Fibroblast of villous mesenchyme (primary cell): ENCODE data around the gene RNF187. TPM values are rescaled to one million over a fixed set of nuclear protein-coding genes. Genes with fewer than 3 reads are reported as not detected.

ENCODE experiments used
- DNase-seq: peaks from one replicate; pipeline ENCODE4 v3.0.0-alpha.2; 2010; ENCODE audit warnings: low read depth
- H3K4me3 ChIP-seq: 2 replicates; pipeline ENCODE4 v1.5.1; 2011; ENCODE audit warnings: low read depth, mild to moderate bottlenecking, low read length
- total RNA-seq: library from RNA; depleted of rRNA; stranded (reverse); fragments of >200 nt; gene quantifications from 2 replicates; pipeline ENCODE4 v1.2.3, GENCODE V29; 2012
- TF ChIP-seq, protein P1 (sequence below): IDR thresholded peaks from 2 replicates; pipeline ENCODE4 v1.5.1; 2012; ENCODE audit warnings: low read depth, mild to moderate bottlenecking, low read length; ENCODE audit not compliant: insufficient read depth

Gene RNF187
- total RNA-seq, 1 donor: 41.9 TPM

DNA sequence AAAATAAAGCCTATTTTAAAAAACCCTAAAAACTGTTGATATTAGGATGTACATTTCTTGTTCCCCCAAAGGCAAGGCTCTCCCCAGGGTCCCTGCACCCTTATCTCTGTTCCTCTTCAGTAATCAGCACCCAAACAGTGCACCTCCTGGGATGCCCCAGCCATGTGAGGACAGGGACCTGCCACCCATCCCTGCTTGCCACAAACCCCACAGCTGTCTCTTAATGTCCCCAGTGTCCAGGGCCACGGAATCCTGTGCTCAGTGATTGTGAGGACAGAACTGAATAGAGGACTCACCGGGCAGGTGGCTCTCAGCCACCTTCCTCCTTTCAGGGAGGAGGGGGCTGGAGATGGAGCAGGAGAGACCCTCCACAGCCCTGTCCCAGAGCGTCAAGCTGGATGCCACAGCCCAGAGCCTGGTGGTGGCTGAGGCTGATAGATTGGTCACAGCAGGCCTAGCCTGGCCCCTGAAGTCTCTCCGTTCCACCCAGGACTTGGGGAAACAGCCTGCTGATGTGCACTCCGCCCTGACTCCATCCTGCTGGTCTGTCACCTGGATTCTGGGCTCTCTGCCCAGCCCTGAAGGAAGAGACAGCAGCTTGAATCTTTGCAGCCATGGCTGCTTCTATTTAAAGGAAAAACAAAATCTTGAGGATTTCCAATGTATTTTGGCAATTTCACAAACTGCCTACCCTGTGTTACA, 23.1 kb downstream of the RNF187 start:
- no peak overlapping the region for H3K4me3 ChIP-seq
- TF ChIP-seq, protein P1, sequence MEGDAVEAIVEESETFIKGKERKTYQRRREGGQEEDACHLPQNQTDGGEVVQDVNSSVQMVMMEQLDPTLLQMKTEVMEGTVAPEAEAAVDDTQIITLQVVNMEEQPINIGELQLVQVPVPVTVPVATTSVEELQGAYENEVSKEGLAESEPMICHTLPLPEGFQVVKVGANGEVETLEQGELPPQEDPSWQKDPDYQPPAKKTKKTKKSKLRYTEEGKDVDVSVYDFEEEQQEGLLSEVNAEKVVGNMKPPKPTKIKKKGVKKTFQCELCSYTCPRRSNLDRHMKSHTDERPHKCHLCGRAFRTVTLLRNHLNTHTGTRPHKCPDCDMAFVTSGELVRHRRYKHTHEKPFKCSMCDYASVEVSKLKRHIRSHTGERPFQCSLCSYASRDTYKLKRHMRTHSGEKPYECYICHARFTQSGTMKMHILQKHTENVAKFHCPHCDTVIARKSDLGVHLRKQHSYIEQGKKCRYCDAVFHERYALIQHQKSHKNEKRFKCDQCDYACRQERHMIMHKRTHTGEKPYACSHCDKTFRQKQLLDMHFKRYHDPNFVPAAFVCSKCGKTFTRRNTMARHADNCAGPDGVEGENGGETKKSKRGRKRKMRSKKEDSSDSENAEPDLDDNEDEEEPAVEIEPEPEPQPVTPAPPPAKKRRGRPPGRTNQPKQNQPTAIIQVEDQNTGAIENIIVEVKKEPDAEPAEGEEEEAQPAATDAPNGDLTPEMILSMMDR: no peak
- DNase-seq: no peak

DNA sequence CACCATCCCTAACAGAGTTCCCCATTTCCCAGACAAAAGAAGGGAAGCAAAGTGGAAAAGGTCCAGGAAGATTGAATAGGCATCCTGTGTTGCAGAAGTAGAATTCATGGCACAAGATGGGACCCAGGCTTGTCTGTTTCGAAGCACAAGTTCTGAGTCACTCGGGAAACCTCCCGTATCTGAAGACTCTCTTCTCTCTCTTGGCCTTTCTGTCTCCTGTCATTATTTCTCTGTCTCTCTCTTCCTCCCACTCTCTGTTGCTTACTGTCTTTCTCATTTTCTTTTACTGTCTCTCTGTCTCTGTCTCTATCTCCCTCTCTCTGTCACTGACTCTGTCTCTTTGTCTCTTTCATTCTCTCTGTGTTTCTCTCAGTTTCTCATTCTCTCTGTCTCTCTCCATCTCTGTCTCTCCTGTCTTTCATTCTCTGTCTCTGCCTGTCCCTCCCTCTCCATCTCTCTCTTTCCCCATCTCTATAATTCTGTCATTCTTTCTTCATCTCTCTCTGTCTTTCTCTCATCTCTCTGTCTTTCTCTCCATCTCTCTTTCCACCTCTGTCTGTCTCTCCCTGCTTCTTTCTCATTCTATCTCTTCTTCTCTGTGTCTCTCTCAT, 23.7 kb downstream of the RNF187 start:
- no peak for DNase-seq
- TF ChIP-seq, protein P1: no peak
- H3K4me3 ChIP-seq: no peak overlapping the region

DNA sequence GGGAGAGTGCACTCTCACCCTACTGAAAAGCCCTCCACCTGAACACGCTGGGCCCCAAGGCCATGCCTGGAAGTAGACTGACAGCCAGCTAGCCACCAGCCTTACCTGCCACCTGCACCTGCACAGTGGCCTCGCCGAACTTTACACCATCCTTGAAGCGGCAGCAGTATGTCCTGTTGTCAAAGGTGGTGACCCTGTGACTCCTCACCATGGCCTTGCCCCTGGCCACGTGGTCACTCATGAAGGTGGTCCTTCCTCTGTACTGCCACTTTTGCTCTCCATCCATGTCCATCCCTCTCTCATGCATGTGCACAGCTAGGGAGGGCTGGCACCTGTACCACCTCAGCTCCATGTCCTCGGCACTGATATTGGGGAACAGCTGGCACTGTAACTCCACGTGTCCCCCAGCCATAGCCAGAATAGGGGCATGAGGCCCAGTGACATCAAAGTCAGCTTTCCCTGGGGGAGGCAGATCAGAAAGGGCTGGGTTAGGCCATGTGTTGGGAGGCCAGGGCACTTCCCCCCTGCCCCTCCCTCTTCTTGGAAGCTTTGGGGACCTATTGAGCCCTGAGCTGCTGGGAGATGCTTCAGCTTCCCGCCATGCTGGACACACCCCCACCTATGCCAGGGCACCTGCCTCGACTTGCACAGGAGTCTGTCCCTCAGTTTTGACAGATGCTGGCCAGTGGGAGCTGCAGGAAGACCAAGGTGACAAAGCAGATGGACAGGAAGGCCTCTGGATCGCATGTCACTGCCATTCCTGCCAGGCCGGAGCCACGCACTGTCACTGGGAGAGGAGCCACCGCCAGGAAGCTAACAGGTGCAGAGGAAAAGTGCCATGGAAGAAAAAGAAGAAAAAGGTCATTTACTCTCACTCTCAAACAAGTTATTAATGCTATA, 24.6 kb downstream of the RNF187 start:
- TF ChIP-seq, protein P1: no peak
- no peak overlapping the region for H3K4me3 ChIP-seq
- no peak for DNase-seq

DNA sequence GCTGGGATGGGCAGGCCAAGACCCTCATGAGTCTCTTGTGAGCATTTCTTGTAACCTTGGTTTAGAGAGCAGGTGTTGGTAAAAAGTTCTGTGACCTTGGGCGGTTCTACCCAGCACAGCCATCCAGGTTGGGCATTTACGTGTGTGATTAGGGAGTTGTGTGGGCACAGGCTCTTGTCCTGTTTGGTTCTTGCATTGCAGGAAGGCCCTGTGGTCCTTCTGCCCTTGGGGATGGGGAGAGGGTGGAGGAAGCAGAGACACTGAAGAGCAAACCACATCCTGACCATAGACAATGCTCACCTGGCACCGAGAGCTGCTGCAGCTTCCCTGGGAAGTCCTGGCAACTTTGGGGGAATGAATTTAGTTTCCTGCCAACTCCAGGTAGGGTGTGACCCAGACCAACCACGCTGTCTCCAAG, 25.6 kb downstream of the RNF187 start:
- TF ChIP-seq, protein P1: no peak
- DNase-seq: no peak

DNA sequence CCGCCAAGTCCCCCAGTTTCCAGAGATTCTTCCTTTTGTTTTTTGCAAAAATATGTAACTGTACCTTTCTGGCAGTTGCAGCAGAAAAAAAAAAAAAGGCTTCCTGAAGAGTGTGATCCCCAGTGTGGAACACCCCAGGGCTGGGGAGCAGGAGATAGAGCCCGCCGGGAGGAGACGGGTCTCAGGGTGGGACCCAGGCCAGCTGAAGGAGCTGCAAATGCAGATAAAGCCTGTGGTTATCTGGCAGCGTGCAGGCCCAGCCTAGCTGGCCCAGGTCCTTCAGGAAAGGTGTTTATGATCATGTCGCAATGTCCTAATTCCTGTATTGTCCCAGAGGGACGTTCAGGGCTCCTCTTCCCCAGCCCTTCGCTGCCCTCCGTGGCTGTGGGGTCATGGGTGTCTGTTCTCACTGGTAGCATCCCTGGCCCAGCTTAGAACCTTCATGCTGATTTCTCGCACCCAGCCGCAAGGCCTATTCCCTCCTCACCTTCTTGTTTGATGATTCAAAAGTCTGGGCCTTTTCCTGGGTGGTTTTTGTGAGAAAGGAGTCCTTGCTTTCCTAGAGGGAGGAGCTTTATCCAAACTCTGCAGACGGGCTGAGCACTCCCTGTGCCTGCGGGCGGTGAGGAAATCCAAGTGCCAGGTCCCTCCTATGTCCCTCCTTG, 26.2 kb downstream of the RNF187 start:
- no peak overlapping the region for H3K4me3 ChIP-seq
- no peak for DNase-seq
- TF ChIP-seq, protein P1: no peak

More for the DNA sequence above, 25.6 kb downstream of the RNF187 start:
- no peak overlapping the region for H3K4me3 ChIP-seq

DNA sequence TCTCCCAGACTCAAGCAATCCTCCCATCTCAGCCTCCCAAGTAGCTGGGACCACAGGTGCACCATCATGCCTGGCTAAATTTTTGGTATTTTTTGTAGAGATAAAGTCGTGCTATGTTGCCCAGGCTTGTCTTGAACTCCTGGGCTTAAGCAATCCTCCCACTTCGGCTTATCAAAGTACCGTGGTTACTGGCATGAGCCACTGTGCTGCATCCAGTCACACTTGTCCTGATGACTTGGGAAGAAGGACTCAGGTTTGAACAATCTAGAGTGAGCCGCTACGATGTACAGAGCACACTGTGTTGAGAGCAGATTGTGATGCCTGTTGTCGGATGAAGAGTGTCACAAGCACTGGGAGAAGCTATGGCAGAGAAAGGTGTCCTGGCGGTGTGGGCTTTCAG, 27.2 kb downstream of the RNF187 start:
- no peak overlapping the region for H3K4me3 ChIP-seq
- no peak for DNase-seq
- TF ChIP-seq, protein P1: no peak
